Measurements from ENCODE around the gene HES2. TPM values are rescaled to one million over a fixed set of nuclear protein-coding genes. Genes with fewer than 3 reads are reported as not detected.
A peak's percentile ranks its signal among the peaks of the same experiment; 100 is the strongest.

The HES2 gene
- total and polyA plus RNA-seq, 9 of the 15 experiments (the other 6 are each of a cell fraction or from before 2014, with no cell fraction given): 0.05 to 0.18 (median 0.07) TPM; not detected in 4

GRCh38 chr1:6465461-6466005 is 45.8 kb upstream of the HES2 start:
- BruUV-seq (replicated peaks): no TSS peak
- no peak for ATAC-seq
- Histone ChIP-seq H3K4me3 (no peak overlapping the region), H4K20me1 (replicated peaks; ENCODE audit: control insufficient read depth, insufficient read depth, low read length) (peaks cover 40% of the 10 kb centered on the region), H2AFZ (ENCODE audit: low read depth, low read length) (no peak overlapping the region), H3K27me3 (ENCODE audit: control insufficient read depth in 2 of 2, insufficient read depth in 2 of 2, low read length in 2 of 2) (peaks cover 84 to 94% of the 10 kb centered on the region in 2 experiments), H3K9me3 (replicated peaks; ENCODE audit: control insufficient read depth, insufficient read depth, low read depth, low read length) (no peaks in the 10 kb centered on the region), H3K4me1 (replicated peaks in 1 of 2; ENCODE audit: control insufficient read depth in 2 of 2, insufficient read depth in 2 of 2, low read length in 2 of 2) (peaks cover 0 to 59% of the 10 kb centered on the region in 2 experiments; a peak in 2 of 5 replicates), H3K27ac (ENCODE audit: extremely low read depth, low read depth, low read length) (no peak overlapping the region), H3K9ac (ENCODE audit: insufficient read depth in 1 of 2, low read depth in 2 of 2, low read length in 2 of 2) (peak overlapping the region in 1 of 2 experiments; percentile 15; a peak in 1 of 4 replicates), H3K9me1 (ENCODE audit: control insufficient read depth, insufficient read depth, low read length) (peaks cover 2% of the 10 kb centered on the region), H3K79me2 (ENCODE audit: control insufficient read depth, insufficient read depth, low read length) (no peaks in the 10 kb centered on the region), H3K36me3 (ENCODE audit: control insufficient read depth, insufficient read depth, low read length) (no peaks in the 10 kb centered on the region), H3K4me2 (ENCODE audit: insufficient read depth, low read length) (no peak overlapping the region)
- FAIRE-seq: no peak
- POLR2A ChIA-PET: interaction anchor here (0.6 kb wide), 1 partner anchor 494 kb away, joined by 3 read pairs; no protein-coding TSS in a partner anchor
- intact Hi-C loops (cut with micrococcal nuclease) (no loop called here), in situ Hi-C loops (cut with MboI) (no loop called here)
- 12% methylated on average over 21 of the region's 21 CpGs for WGBS (ENCODE audit: insufficient coverage, low coverage, missing lambda C conversion rate)
- no peak for DNase-seq (ENCODE audit: extremely low read depth in 1 of 4, low spot score in 3 of 4)
- TF ChIP-seq SRSF9 (IDR thresholded peaks at IDR 0.05; ENCODE audit: borderline replicate concordance, low read depth, low read length) (no peak), KDM5B (IDR thresholded peaks at IDR 0.05; ENCODE audit: insufficient replicate concordance, low read depth, low read length) (no peak), ZNF668 (CRISPR knock-in tag; IDR thresholded peaks at IDR 0.05) (no peak), ELF1 (tag; IDR thresholded peaks at IDR 0.05) (no peak), CCNT2 (IDR thresholded peaks at IDR 0.05; ENCODE audit: borderline replicate concordance, extremely low read depth, insufficient read length, low read depth, low read length) (no peak), ADNP (tag; IDR thresholded peaks at IDR 0.05) (no peak), SIRT6 (IDR thresholded peaks at IDR 0.05; ENCODE audit: low read depth, low read length) (no peak), BRD9 (IDR thresholded peaks at IDR 0.05; ENCODE audit: low read depth, partially characterized antibody) (no peak), HNRNPK (IDR thresholded peaks at IDR 0.05; ENCODE audit: low read depth, low read length, poor library complexity, severe bottlenecking) (no peak)
- CTCF ChIA-PET (ENCODE audit: low intra/inter-chr PET ratio): interaction anchor here (0.6 kb wide), 1 partner anchor 118 kb away, joined by 3 read pairs; no protein-coding TSS in a partner anchor

Data from K562 (cell line).